A549 (cell line): ENCODE measurements around the gene CHD1. TPM values are rescaled to one million over a fixed set of nuclear protein-coding genes. Genes with fewer than 3 reads are reported as not detected.

Source experiments
- ATAC-seq, 2 experiments: fragments of 200-7000 bp in 1 of 2; fragments of >200 bp in 1 of 2; cut with Nextera tagmentation in 1 of 2; cut with Tn5 transposase in 1 of 2; 3 replicates each; pipeline versions ENCODE4 v1.8.0 to v1.9.1; 2018 to 2020; ENCODE audit warnings: mild to moderate bottlenecking in 1 of 2, moderate library complexity in 1 of 2
- CTCF ChIA-PET: fragments of 300-600 bp; sonication (Branson Sonifier 250); formaldehyde crosslinking; extraction: SDS; loops from one replicate; lab custom pipeline; 2021; ENCODE audit warnings: antibody characterized with exemption, inconsistent platforms; lab: Yijun Ruan, JAX
- POLR2A ChIA-PET: fragments of 350-600 bp; formaldehyde crosslinking; extraction: SDS; loops from one replicate; lab custom pipeline; 2021; ENCODE audit warnings: antibody characterized with exemption, inconsistent platforms; lab: Yijun Ruan, JAX
- DNase-seq, 2 experiments: peaks; one replicate each; pipeline versions ENCODE4 v3.0.0 to v3.0.0-alpha.2; 2011 to 2016; ENCODE audit warnings: low read depth in 1 of 2, low spot score in 1 of 2
- FAIRE-seq: peaks from 2 replicates; lab custom pipeline; 2011; peaks lifted over from hg19 to GRCh38; lab: Jason Lieb, UNC
- H3K27ac ChIP-seq, 2 experiments: fragments of >200 bp; sonication (Bioruptor Twin); formaldehyde crosslinking; 3 replicates each; pipeline ENCODE4 v1.5.1; 2016 to 2017
- H3K4me1 ChIP-seq: fragments of >200 bp; sonication (Bioruptor Twin); formaldehyde crosslinking; 3 replicates; pipeline ENCODE4 v1.6.1; 2016
- H3K4me2 ChIP-seq: fragments of >200 bp; sonication (Bioruptor Twin); formaldehyde crosslinking; 3 replicates; pipeline ENCODE4 v1.6.1; 2016
- H3K4me3 ChIP-seq: fragments of >200 bp; sonication (Bioruptor Twin); formaldehyde crosslinking; 3 replicates; pipeline ENCODE4 v1.5.1; 2016
- H3K9me3 ChIP-seq: fragments of >200 bp; sonication (Bioruptor Twin); formaldehyde crosslinking; 3 replicates; pipeline ENCODE4 v1.6.1; 2016
- CBX2 ChIP-seq: fragments of 200-600 bp; sonication (generic); IDR thresholded peaks from 2 replicates; pipeline ENCODE4 v1.6.1; 2016; ENCODE audit warnings: low read depth, mild to moderate bottlenecking, borderline replicate concordance
- CEBPB ChIP-seq, 2 experiments: fragments of >200 bp in 1 of 2; sonication (Bioruptor Twin) in 1 of 2; formaldehyde crosslinking in 1 of 2; IDR thresholded peaks; 2 replicates each; pipeline ENCODE4 v1.6.1; 2012 to 2016
- E2F6 ChIP-seq: IDR thresholded peaks from 2 replicates; pipeline ENCODE4 v1.6.1; 2012; ENCODE audit warnings: low read depth, borderline replicate concordance
- FOSB ChIP-seq: fragments of 250-450 bp; sonication (Bioruptor Pico); IDR thresholded peaks from 2 replicates; pipeline ENCODE4 v1.5.0; 2020; ENCODE audit warnings: mild to moderate bottlenecking, moderate library complexity
- FOXS1 ChIP-seq: fragments of 250-450 bp; sonication (Bioruptor Pico); IDR thresholded peaks from 2 replicates; pipeline ENCODE4 v1.5.0; 2020; ENCODE audit warnings: mild to moderate bottlenecking, moderate library complexity
- HDAC2 ChIP-seq: fragments of 200-600 bp; sonication (generic); IDR thresholded peaks from 2 replicates; pipeline ENCODE4 v1.6.1; 2016
- HEYL ChIP-seq: fragments of 250-450 bp; sonication (Bioruptor Pico); IDR thresholded peaks from 2 replicates; pipeline ENCODE4 v1.8.0; 2021; ENCODE audit warnings: mild to moderate bottlenecking, moderate library complexity
- HOXA7 ChIP-seq: fragments of 250-450 bp; sonication (Bioruptor Pico); IDR thresholded peaks from 2 replicates; pipeline ENCODE4 v1.5.0; 2020; ENCODE audit warnings: mild to moderate bottlenecking, moderate library complexity
- HOXB13 ChIP-seq: fragments of 250-450 bp; sonication (Bioruptor Pico); IDR thresholded peaks from 2 replicates; pipeline ENCODE4 v1.5.0; 2020; ENCODE audit warnings: low read depth, mild to moderate bottlenecking, moderate library complexity
- HOXB5 ChIP-seq: fragments of 250-450 bp; sonication (Bioruptor Pico); IDR thresholded peaks from 2 replicates; pipeline ENCODE4 v1.5.0; 2020; ENCODE audit warnings: mild to moderate bottlenecking, moderate library complexity
- JUN ChIP-seq, 2 experiments: fragments of >200 bp; sonication (Bioruptor Twin); formaldehyde crosslinking; IDR thresholded peaks; 2 replicates in 1 of 2; 3 replicates in 1 of 2; pipeline ENCODE4 v1.6.1; 2016 to 2017
- JUNB ChIP-seq: fragments of >200 bp; sonication (Bioruptor Twin); formaldehyde crosslinking; IDR thresholded peaks from 2 replicates; pipeline ENCODE4 v1.6.1; 2016
- MYC ChIP-seq: IDR thresholded peaks from 2 replicates; pipeline ENCODE4 v1.6.1; 2012; ENCODE audit warnings: mild to moderate bottlenecking, inconsistent platforms, low read length, improper control_type of control experiment, borderline replicate concordance
- NFE2L2 ChIP-seq: fragments of 150-350 bp; conservative IDR thresholded peaks from 2 replicates; pipeline ENCODE4 v1.6.1; 2014; ENCODE audit warnings: low read length
- PBX3 ChIP-seq: IDR thresholded peaks from 2 replicates; pipeline ENCODE4 v1.6.1; 2012
- PHF8 ChIP-seq: fragments of 200-600 bp; sonication (generic); IDR thresholded peaks from 2 replicates; pipeline ENCODE4 v1.6.1; 2016; ENCODE audit warnings: low read depth, mild to moderate bottlenecking, antibody characterized with exemption, moderate library complexity, borderline replicate concordance
- POLR2AphosphoS2 ChIP-seq: conservative IDR thresholded peaks from 2 replicates; pipeline ENCODE4 v1.6.1; 2012; ENCODE audit warnings: low read length, improper control_type of control experiment, inconsistent platforms
- RARB ChIP-seq: fragments of 250-450 bp; sonication (Bioruptor Pico); IDR thresholded peaks from 2 replicates; pipeline ENCODE4 v1.8.0; 2021; ENCODE audit warnings: mild to moderate bottlenecking, moderate library complexity
- RCOR1 ChIP-seq: fragments of 150-350 bp; IDR thresholded peaks from 2 replicates; pipeline ENCODE4 v1.6.1; 2014; ENCODE audit warnings: antibody characterized with exemption, low read length, low read depth
- RFX5 ChIP-seq: fragments of 450-650 bp; IDR thresholded peaks from 2 replicates; pipeline ENCODE4 v1.7.1; 2014; ENCODE audit warnings: antibody characterized with exemption, mild to moderate bottlenecking, moderate library complexity
- RNF2 ChIP-seq: fragments of 200-600 bp; sonication (generic); IDR thresholded peaks from 2 replicates; pipeline ENCODE4 v1.6.1; 2016; ENCODE audit warnings: low read depth, mild to moderate bottlenecking, antibody characterized with exemption, moderate library complexity, borderline replicate concordance
- TFCP2L1 ChIP-seq: fragments of 250-450 bp; sonication (Bioruptor Pico); IDR thresholded peaks from 2 replicates; pipeline ENCODE4 v1.5.0; 2021; ENCODE audit warnings: mild to moderate bottlenecking
- ZC3H11A ChIP-seq: fragments of 450-650 bp; IDR thresholded peaks from 2 replicates; pipeline ENCODE4 v1.6.1; 2014; ENCODE audit warnings: antibody characterized with exemption, mild to moderate bottlenecking
- WGBS: methylation state at CpG from one replicate; pipeline ENCODE4 v1.1.6; 2017; ENCODE audit errors: missing lambda C conversion rate; 5-methylcytosine and 5-hydroxymethylcytosine counted together
- polyA plus RNA-seq, 4 experiments: library from polyadenylated mRNA; depleted of rRNA in 3 of 4; stranded (reverse); fragments of >200 nt; fragmentation: RNase III in 1 of 4; extraction: RNeasy Plus Mini Kit Qiagen cat#74134 plus additional on column Dnase treatment in 1 of 4; gene quantifications; 2 replicates in 3 of 4; 3 replicates in 1 of 4; pipeline ENCODE4 v1.2.3, GENCODE V29; 2011 to 2017
- TF ChIP-seq, protein P1 (sequence below): fragments of 150-350 bp; IDR thresholded peaks from 2 replicates; pipeline ENCODE4 v1.6.1; 2014; ENCODE audit warnings: low read depth, mild to moderate bottlenecking, low read length
- TF ChIP-seq, protein P2 (sequence below): fragments of 250-450 bp; sonication (Bioruptor Pico); IDR thresholded peaks from 2 replicates; pipeline ENCODE4 v1.5.0; 2021; ENCODE audit warnings: mild to moderate bottlenecking, moderate library complexity, borderline replicate concordance
- TF ChIP-seq, protein P3 (sequence below): fragments of 200-600 bp; sonication (generic); IDR thresholded peaks from 2 replicates; pipeline ENCODE4 v1.6.1; 2016; ENCODE audit warnings: antibody characterized with exemption, mild to moderate bottlenecking, moderate library complexity
- TF ChIP-seq, protein P4 (sequence below): fragments of 450-650 bp; IDR thresholded peaks from 2 replicates; pipeline ENCODE4 v1.6.1; 2014; ENCODE audit warnings: antibody characterized with exemption

CHD1 gene
- polyA plus RNA-seq, 2 of the 4 experiments (the other 2 are of a cell fraction) = 25.9 to 53.9 TPM

- no peak for FAIRE-seq
- no peak for DNase-seq
- CTCF ChIA-PET = interaction anchor here (1.3 kb wide), 1 partner anchor 15 kb away, joined by 3 read pairs; no protein-coding TSS in a partner anchor
- ATAC-seq = no peak
- H3K9me3 ChIP-seq = no peaks in the 10 kb centered on the region
- TF ChIP-seq CEBPB (IDR thresholded peaks at IDR 0.05) = no peak
- TF ChIP-seq TFCP2L1 (CRISPR knock-in tag) = no peak
- TF ChIP-seq MYC = no peak
- TF ChIP-seq HOXB5 = no peak
- no peak for TF ChIP-seq NFE2L2
- no peak for TF ChIP-seq RCOR1
- TF ChIP-seq JUN (IDR thresholded peaks at IDR 0.05) = no peak
- TF ChIP-seq PHF8 = no peak
- TF ChIP-seq POLR2AphosphoS2 = no peak
- TF ChIP-seq ZC3H11A = no peak
- no peak for TF ChIP-seq RFX5
- no peak for TF ChIP-seq RNF2
- TF ChIP-seq HOXA7 = no peak
- TF ChIP-seq, protein P1, sequence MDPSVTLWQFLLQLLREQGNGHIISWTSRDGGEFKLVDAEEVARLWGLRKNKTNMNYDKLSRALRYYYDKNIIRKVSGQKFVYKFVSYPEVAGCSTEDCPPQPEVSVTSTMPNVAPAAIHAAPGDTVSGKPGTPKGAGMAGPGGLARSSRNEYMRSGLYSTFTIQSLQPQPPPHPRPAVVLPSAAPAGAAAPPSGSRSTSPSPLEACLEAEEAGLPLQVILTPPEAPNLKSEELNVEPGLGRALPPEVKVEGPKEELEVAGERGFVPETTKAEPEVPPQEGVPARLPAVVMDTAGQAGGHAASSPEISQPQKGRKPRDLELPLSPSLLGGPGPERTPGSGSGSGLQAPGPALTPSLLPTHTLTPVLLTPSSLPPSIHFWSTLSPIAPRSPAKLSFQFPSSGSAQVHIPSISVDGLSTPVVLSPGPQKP = no peak
- no peak for TF ChIP-seq CBX2
- TF ChIP-seq, protein P2, sequence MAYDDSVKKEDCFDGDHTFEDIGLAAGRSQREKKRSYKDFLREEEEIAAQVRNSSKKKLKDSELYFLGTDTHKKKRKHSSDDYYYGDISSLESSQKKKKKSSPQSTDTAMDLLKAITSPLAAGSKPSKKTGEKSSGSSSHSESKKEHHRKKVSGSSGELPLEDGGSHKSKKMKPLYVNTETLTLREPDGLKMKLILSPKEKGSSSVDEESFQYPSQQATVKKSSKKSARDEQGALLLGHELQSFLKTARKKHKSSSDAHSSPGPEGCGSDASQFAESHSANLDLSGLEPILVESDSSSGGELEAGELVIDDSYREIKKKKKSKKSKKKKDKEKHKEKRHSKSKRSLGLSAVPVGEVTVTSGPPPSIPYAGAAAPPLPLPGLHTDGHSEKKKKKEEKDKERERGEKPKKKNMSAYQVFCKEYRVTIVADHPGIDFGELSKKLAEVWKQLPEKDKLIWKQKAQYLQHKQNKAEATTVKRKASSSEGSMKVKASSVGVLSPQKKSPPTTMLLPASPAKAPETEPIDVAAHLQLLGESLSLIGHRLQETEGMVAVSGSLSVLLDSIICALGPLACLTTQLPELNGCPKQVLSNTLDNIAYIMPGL (CRISPR knock-in tag) = no peak
- no peak for TF ChIP-seq RARB (CRISPR knock-in tag)
- TF ChIP-seq E2F6 = no peak
- no peak for TF ChIP-seq HEYL (CRISPR knock-in tag)
- TF ChIP-seq, all 56 proteins: peak for 0
- no peak overlapping the region for H3K4me3 ChIP-seq
- no peaks in the 10 kb centered on the region for H3K4me1 ChIP-seq
- POLR2A ChIA-PET = no interaction called here
- H3K27ac ChIP-seq = no peak overlapping the region
- no peak overlapping the region for H3K4me2 ChIP-seq
Observed at GRCh38 chr5:98962587-98962986, 33.8 kb upstream of the CHD1 start.

- Histone ChIP-seq H3K4me1 (no peaks in the 10 kb centered on the region), H3K9me3 (no peaks in the 10 kb centered on the region), H3K4me3 (no peak overlapping the region), H3K4me2 (no peak overlapping the region), H3K27ac (no peak overlapping the region)
- DNase-seq = no peak
- ChIA-PET POLR2A (no interaction called here), CTCF (interaction anchor here (1.3 kb wide), 1 partner anchor 15 kb away, joined by 3 read pairs; no protein-coding TSS in a partner anchor)
- FAIRE-seq = no peak
- ATAC-seq = no peak
- 69% methylated on average over 3 of the region's 3 CpGs for WGBS
- TF ChIP-seq JUN (IDR thresholded peaks at IDR 0.05) = no peak
- TF ChIP-seq, protein P3, sequence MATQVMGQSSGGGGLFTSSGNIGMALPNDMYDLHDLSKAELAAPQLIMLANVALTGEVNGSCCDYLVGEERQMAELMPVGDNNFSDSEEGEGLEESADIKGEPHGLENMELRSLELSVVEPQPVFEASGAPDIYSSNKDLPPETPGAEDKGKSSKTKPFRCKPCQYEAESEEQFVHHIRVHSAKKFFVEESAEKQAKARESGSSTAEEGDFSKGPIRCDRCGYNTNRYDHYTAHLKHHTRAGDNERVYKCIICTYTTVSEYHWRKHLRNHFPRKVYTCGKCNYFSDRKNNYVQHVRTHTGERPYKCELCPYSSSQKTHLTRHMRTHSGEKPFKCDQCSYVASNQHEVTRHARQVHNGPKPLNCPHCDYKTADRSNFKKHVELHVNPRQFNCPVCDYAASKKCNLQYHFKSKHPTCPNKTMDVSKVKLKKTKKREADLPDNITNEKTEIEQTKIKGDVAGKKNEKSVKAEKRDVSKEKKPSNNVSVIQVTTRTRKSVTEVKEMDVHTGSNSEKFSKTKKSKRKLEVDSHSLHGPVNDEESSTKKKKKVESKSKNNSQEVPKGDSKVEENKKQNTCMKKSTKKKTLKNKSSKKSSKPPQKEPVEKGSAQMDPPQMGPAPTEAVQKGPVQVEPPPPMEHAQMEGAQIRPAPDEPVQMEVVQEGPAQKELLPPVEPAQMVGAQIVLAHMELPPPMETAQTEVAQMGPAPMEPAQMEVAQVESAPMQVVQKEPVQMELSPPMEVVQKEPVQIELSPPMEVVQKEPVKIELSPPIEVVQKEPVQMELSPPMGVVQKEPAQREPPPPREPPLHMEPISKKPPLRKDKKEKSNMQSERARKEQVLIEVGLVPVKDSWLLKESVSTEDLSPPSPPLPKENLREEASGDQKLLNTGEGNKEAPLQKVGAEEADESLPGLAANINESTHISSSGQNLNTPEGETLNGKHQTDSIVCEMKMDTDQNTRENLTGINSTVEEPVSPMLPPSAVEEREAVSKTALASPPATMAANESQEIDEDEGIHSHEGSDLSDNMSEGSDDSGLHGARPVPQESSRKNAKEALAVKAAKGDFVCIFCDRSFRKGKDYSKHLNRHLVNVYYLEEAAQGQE = no peak
- no peak for TF ChIP-seq JUNB
- no peak for TF ChIP-seq FOXS1
- no peak for TF ChIP-seq RNF2
- no peak for TF ChIP-seq PBX3
- TF ChIP-seq, protein P4, sequence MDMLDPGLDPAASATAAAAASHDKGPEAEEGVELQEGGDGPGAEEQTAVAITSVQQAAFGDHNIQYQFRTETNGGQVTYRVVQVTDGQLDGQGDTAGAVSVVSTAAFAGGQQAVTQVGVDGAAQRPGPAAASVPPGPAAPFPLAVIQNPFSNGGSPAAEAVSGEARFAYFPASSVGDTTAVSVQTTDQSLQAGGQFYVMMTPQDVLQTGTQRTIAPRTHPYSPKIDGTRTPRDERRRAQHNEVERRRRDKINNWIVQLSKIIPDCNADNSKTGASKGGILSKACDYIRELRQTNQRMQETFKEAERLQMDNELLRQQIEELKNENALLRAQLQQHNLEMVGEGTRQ = no peak
- no peak for TF ChIP-seq E2F6
- no peak for TF ChIP-seq FOSB (CRISPR knock-in tag)
- TF ChIP-seq HDAC2 = no peak
- no peak for TF ChIP-seq HOXB13 (CRISPR knock-in tag)
Observed at GRCh38 chr5:98961665-98962344, 33.0 kb upstream of the CHD1 start.
